Aorta (tissue), 5 donors: ENCODE measurements around the gene FBN2. TPM values are rescaled to one million over a fixed set of nuclear protein-coding genes. Genes with fewer than 3 reads are reported as not detected.

ENCODE experiments used
- ATAC-seq: fragments of 200-7000 bp; cut with Tn5 transposase; one replicate; pipeline ENCODE4 v1.9.1; 2022; ENCODE audit warnings: moderate library complexity; ENCODE audit not compliant: low FRiP score
- DNase-seq, 2 donors: peaks; one replicate each; pipeline ENCODE4 v3.0.0-alpha.2; 2020
- H3K27ac ChIP-seq, 2 donors: one replicate each; pipeline ENCODE4 v1.5.1; 2013; ENCODE audit warnings: low read length in 2 of 2, mild to moderate bottlenecking in 2 of 2, moderate library complexity in 2 of 2, control low read depth in 1 of 2, inconsistent platforms in 1 of 2, low read depth in 1 of 2
- H3K27me3 ChIP-seq, 2 donors: one replicate each; pipeline ENCODE4 v1.6.1; 2013; ENCODE audit warnings: control low read depth in 1 of 2, low read length in 1 of 2, mild to moderate bottlenecking in 1 of 2, moderate library complexity in 1 of 2; ENCODE audit not compliant: insufficient read depth in 2 of 2, control insufficient read depth in 1 of 2
- H3K36me3 ChIP-seq, 2 donors: one replicate each; pipeline ENCODE4 v1.6.1; 2013; ENCODE audit warnings: control low read depth in 1 of 2, low read length in 1 of 2, mild to moderate bottlenecking in 1 of 2; ENCODE audit not compliant: insufficient read depth in 2 of 2, control insufficient read depth in 1 of 2
- H3K4me1 ChIP-seq, 2 donors: one replicate each; pipeline ENCODE4 v1.6.1; 2013; ENCODE audit warnings: low read length in 2 of 2, control low read depth in 1 of 2, mild to moderate bottlenecking in 1 of 2, moderate library complexity in 1 of 2; ENCODE audit not compliant: insufficient read depth in 2 of 2, control insufficient read depth in 1 of 2
- H3K4me3 ChIP-seq, 2 donors: one replicate each; pipeline ENCODE4 v1.5.1; 2013; ENCODE audit warnings: low read length in 2 of 2, control low read depth in 1 of 2, mild to moderate bottlenecking in 1 of 2
- H3K9me3 ChIP-seq: one replicate; pipeline ENCODE4 v1.6.1; 2013; ENCODE audit warnings: mild to moderate bottlenecking, low read length; ENCODE audit not compliant: control insufficient read depth
- WGBS, 2 donors: extraction: QIAGEN DNeasy Blood & Tissue Kit; methylation state at CpG; one replicate each; pipeline ENCODE4 v1.1.7; 2013; 5-methylcytosine and 5-hydroxymethylcytosine counted together
- intact Hi-C, 2 donors: fragments of 100-400 bp; cut with DNase I; formaldehyde crosslinking; loops; one replicate each; pipeline versions ENCODE4 v1.14.2 to v1.15.0; 2022
- polyA plus RNA-seq, 2 donors: library from polyadenylated mRNA; stranded (reverse); fragments of 200-250 nt; gene quantifications; one replicate each; pipeline ENCODE4 v1.2.3, GENCODE V29; 2013
- total RNA-seq, 2 donors: library from RNA; stranded (reverse); fragmentation: NEBNext Ultra II Directional; extraction: Animal tissue kit (Norgen Biotek cat#: 25700); gene quantifications; one replicate each; pipeline ENCODE4 v1.2.1, GENCODE V29; 2021
- donor health status: healthy with polysubstance abuse.
- donor health status: Bipolar disorder and iron deficiency.
- donor health status: DM: no; HTN: no; CAD: no.
- donor health status: DM: no; HTN: no; CAD: no.
- donor health status: DM: yes; HTN: yes; CAD: no.

FBN2 gene
- total and polyA plus RNA-seq, 4 donors: 0.25 to 1.5 (median 0.84) TPM; not detected in 1

DNA sequence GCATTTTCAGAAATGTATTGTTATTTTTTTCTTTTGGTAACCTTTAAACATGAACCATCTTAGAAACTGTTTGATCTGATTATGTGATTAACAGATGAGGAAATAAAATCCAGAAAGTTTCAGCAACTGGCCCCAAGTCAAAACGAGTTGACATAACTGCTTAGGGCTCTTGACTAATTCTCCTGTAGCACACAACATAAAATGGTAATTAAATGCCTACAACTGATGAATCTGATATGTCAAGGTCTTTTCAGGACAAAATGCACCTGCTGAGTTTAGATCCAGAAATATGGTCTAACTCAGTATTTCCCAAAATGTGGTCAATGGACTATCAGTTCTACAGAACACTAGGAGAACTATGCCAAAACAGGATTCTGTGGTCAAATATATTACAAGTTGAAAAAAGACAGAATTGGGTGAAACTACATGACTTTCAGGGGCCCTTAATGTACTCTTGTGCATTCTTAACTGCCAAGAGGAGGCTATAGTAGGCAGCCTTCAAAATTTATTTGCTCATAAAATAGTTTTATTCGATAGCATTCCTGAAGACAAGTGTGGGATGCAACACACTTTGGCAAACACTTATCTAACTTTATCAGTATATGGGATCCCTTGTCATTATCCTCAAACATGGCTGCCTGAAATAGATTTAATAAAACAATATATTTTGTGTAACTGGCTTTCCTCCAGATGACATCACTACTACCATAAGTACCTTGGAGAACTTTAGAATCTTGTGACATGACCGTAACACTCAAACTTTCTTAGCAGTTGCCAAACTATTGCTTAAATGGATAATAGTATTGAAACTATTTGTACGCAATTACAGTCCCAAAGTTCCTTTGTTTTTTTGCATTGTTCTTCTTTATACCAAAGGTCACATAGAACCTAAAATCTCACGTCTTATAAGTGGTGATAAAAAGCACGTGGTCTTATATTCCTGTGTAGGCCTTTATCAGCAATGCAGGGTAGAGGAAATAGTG, 59.4 kb downstream of the FBN2 start:
- 85% methylated on average over 6 of the region's 6 CpGs for WGBS, 2 donors
- no peaks in the 10 kb centered on the region for H3K9me3 ChIP-seq
- DNase-seq (no peak), ATAC-seq (no peak)
- intact Hi-C loops: no loop called here
- H3K27ac ChIP-seq: no peak overlapping the region
- H3K4me1 ChIP-seq: no peaks in the 10 kb centered on the region
- H3K4me3 ChIP-seq: no peak overlapping the region
- no peaks in the 10 kb centered on the region for H3K36me3 ChIP-seq
- no peaks in the 10 kb centered on the region for H3K27me3 ChIP-seq

DNA sequence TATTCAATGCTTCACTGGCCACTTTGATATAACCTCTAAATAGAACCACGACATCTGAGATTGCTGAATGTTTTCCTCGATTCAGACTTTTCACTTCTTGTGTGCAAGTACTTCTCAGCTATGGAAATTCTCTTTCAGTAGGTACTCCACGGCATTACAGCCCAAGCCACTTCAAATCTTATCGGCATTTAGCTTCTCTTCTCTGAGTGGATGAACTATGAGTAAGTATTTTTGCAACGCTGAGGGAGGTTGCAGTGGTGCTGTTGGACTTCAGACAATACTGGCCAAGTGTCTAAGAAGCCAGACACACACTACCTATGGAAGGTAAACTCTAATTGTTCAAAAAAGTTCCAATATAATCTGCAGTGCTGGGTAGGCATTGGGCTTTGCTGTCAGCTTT, 60.1 kb downstream of the FBN2 start:
- no peak overlapping the region for H3K27ac ChIP-seq
- intact Hi-C loops: no loop called here
- H3K4me1 ChIP-seq: no peaks in the 10 kb centered on the region
- no peaks in the 10 kb centered on the region for H3K27me3 ChIP-seq
- no peaks in the 10 kb centered on the region for H3K36me3 ChIP-seq
- DNase-seq (no peak), ATAC-seq (no peak)
- no peak overlapping the region for H3K4me3 ChIP-seq
- no peaks in the 10 kb centered on the region for H3K9me3 ChIP-seq
- 59 to 73% methylated on average over 5 of the region's 5 CpGs for WGBS, 2 donors

DNA sequence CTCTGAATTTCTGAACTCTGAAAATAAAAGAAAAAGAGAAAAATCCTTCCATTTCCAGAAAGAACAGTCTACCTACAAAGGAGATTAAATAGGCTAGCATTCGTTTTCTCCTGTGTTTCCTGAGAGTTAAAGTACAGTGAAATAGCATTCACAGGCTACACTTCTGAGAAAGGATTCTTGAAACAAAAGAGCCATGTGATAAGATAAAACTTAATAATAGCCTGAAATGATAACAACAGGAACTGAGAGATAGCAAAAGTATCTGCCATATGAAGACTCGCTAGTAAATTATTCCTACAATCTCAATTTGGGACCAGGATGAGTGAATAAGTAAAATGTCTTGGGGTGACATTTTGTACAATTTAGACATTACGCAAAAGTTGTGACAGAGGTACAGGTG, 62.4 kb downstream of the FBN2 start:
- H3K4me3 ChIP-seq: no peak overlapping the region
- no peaks in the 10 kb centered on the region for H3K9me3 ChIP-seq
- no peaks in the 10 kb centered on the region for H3K36me3 ChIP-seq
- H3K27ac ChIP-seq: no peak overlapping the region
- H3K27me3 ChIP-seq: no peaks in the 10 kb centered on the region
- no peak for DNase-seq
- intact Hi-C loops: no loop called here
- WGBS, 2 donors: 74 to 78% methylated on average over 3 of the region's 3 CpGs
- H3K4me1 ChIP-seq: no peaks in the 10 kb centered on the region
- ATAC-seq: no peak

DNA sequence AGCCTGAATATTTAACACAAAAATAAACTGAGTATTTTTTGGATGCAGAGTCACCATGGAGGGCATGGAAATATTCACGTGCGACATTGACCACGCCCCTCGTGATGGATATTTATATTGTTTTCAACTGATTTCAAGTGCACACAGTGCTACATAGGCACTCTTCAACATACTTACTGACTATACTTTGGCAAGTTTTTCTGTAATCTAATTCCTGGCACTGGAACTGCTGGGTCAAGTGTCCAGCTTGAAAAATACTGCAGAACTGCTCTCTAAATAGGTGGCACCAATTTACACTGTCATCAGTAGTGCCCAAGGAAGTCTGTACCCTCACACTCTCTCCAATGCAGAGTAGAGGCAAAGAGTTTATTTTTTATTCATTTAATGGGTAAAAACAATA, 65.1 kb downstream of the FBN2 start:
- Histone ChIP-seq H3K27me3 (no peaks in the 10 kb centered on the region), H3K9me3 (no peaks in the 10 kb centered on the region), H3K36me3 (no peaks in the 10 kb centered on the region), H3K4me3 (no peak overlapping the region), H3K27ac (no peak overlapping the region), H3K4me1 (no peaks in the 10 kb centered on the region)
- no peak for ATAC-seq
- no peak for DNase-seq
- 81 to 83% methylated on average over 4 of the region's 4 CpGs for WGBS, 2 donors
- intact Hi-C loops: no loop called here

DNA sequence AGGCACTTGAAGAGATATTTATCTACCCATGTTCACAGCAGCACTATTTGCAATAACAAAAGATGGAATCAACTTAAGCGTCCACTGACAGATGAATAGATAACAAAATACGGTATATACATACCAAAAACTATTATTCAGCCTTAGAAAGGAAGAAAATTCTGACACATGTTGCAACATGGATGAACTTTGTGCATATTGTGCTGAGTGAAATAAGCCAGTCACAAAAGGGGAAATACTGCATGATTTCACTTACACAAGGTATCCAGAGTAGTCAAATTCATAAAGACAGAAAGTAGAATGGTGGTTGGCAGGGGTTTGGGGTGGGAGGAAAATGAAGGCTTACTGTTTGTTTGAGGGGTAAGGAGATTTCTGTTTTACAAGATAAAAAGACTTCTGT, 66.0 kb downstream of the FBN2 start:
- no peak for ATAC-seq
- no peak for DNase-seq
- Histone ChIP-seq H3K4me1 (no peaks in the 10 kb centered on the region), H3K27ac (no peak overlapping the region), H3K36me3 (no peaks in the 10 kb centered on the region), H3K9me3 (no peaks in the 10 kb centered on the region), H3K27me3 (no peaks in the 10 kb centered on the region), H3K4me3 (no peak overlapping the region)
- WGBS, 2 donors: 86 to 91% methylated on average over 2 of the region's 2 CpGs
- intact Hi-C loops: no loop called here

DNA sequence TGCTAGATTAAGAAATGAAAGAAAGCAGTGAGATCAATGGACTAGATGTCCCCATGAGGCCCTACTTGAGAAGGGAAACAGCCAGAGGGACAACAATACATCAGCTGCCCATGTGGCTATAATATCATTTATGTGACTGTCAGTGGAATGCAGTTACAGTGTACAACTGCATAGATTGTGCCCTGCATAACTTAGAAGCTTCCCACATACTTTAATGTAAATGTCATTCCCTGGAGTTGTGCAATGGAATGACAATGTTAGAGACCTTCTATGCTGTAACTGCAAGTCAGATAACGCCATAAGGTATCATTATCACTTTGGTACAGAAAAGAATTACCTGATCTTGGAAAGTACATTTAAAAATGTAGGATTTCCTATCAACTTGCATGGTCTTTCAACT, 67.4 kb downstream of the FBN2 start:
- no peak overlapping the region for H3K27ac ChIP-seq
- H3K9me3 ChIP-seq: no peaks in the 10 kb centered on the region
- H3K4me1 ChIP-seq: no peaks in the 10 kb centered on the region
- ATAC-seq (no peak), DNase-seq (no peak)
- no peaks in the 10 kb centered on the region for H3K36me3 ChIP-seq
- H3K27me3 ChIP-seq: no peaks in the 10 kb centered on the region
- 75 to 77% methylated on average over 1 of the region's 1 CpG for WGBS, 2 donors
- H3K4me3 ChIP-seq: no peak overlapping the region
- intact Hi-C loops: no loop called here

DNA sequence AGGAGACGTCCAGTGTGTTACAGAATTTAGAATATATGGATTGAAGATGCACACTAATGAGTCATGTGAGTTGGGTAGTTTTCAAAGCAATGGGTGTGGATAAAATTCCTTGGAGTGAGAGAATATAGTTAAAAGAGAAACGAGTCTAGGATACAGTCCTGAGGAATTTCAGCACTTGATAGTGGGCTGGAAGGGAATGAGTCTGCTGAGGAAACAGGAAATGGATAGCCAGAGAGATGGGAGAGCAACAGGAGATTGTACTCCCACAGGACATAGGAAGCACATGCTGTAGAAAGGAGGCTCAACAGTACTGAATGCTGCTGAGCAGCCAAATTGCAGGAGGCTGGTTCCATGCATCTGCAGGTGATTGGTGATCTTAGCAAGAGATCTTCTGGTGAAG, 68.1 kb downstream of the FBN2 start:
- H3K4me1 ChIP-seq: no peaks in the 10 kb centered on the region
- intact Hi-C loops: no loop called here
- no peaks in the 10 kb centered on the region for H3K27me3 ChIP-seq
- DNase-seq (no peak), ATAC-seq (no peak)
- no peaks in the 10 kb centered on the region for H3K9me3 ChIP-seq
- no peaks in the 10 kb centered on the region for H3K36me3 ChIP-seq
- H3K27ac ChIP-seq: no peak overlapping the region
- H3K4me3 ChIP-seq: no peak overlapping the region
- 43 to 56% methylated on average over 2 of the region's 2 CpGs for WGBS, 2 donors

DNA sequence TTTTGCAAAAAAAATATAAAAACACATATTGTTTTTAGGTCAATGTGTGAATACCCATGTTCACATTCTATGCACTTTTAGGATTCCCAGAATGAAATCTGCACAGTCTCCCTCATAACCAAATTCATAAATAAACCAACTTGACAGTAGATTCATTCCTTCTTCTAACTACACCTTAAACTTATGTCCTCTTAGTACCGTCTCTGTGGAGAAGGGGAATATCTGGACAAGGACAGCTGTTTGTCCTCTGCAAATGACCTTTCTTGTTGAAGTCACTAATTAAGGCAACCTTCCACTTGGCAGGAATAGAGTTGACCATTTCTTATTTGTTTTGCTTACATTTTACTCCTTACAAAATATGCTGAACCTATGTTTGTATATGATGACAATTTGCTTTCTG, 71.1 kb downstream of the FBN2 start:
- WGBS, 2 donors: 70 to 74% methylated on average over 1 of the region's 1 CpG
- no peaks in the 10 kb centered on the region for H3K36me3 ChIP-seq
- no peaks in the 10 kb centered on the region for H3K9me3 ChIP-seq
- H3K4me1 ChIP-seq: no peaks in the 10 kb centered on the region
- H3K27ac ChIP-seq: no peak overlapping the region
- intact Hi-C loops: no loop called here
- H3K4me3 ChIP-seq: no peak overlapping the region
- DNase-seq (no peak), ATAC-seq (no peak)
- H3K27me3 ChIP-seq: no peaks in the 10 kb centered on the region

DNA sequence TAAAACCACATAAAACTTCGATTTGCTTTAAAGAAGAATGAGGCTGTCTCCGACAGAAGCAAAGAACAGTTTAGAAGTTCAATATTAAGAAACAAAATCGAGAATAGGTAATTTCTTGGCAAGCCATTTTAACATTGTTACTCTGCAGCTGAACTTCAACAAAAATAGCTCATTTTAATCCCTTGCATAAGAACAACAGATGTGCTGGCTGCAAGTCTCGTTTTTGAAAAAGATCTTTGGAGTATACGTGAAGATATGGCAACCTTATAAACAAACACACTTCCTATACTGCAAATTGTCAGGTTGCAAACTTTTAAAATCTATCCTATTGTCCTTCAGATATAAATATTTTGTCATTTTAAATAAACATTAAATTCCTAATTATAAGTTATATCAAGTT, 71.5 kb downstream of the FBN2 start:
- ATAC-seq: no peak
- 26 to 30% methylated on average over 5 of the region's 5 CpGs for WGBS, 2 donors

More for the DNA sequence above, 71.5 kb downstream of the FBN2 start:
- intact Hi-C loops: no loop called here
- H3K9me3 ChIP-seq: no peaks in the 10 kb centered on the region
- no peak overlapping the region for H3K4me3 ChIP-seq
- no peaks in the 10 kb centered on the region for H3K36me3 ChIP-seq
- H3K27ac ChIP-seq: no peak overlapping the region
- H3K4me1 ChIP-seq: no peaks in the 10 kb centered on the region
- no peak for DNase-seq
- no peaks in the 10 kb centered on the region for H3K27me3 ChIP-seq
